ENCODE data around the gene PLEKHG5. TPM values are rescaled to one million over a fixed set of nuclear protein-coding genes. Genes with fewer than 3 reads are reported as not detected.
"Not testable (repeated sequence)": the region's sequence is repeated elsewhere in the genome, so short reads cannot be mapped to it uniquely, and the experiment has no call there.

Gene PLEKHG5
- total RNA-seq, 6 experiments from 2014 or later: 0.70 to 2.3 (median 1.5) TPM

- intact Hi-C loops (cut with DNase I): no loop called here
- ATAC-seq: no peak
- no peaks in the 10 kb centered on the region for H3K9me3 ChIP-seq
- H3K27ac ChIP-seq: no peak overlapping the region
- no peak for TF ChIP-seq CTCF (IDR thresholded peaks at IDR 0.05)
- TF ChIP-seq POLR2A (IDR thresholded peaks at IDR 0.05): no peak
- H3K4me1 ChIP-seq: peaks cover 0 to 22% (median 2%) of the 10 kb centered on the region in 4 donors
- H3K4me3 ChIP-seq: no peak overlapping the region
- DNase-seq: no peak
- 60% methylated on average over 1 of the region's 13 CpGs for WGBS (ENCODE audit: insufficient coverage, low coverage, low lambda C conversion rate, missing lambda C conversion rate)
- no peaks in the 10 kb centered on the region for H3K36me3 ChIP-seq
- peaks cover 0 to 8% of the 10 kb centered on the region in 2 donors for H3K27me3 ChIP-seq
These were observed 3.6 kb upstream of the PLEKHG5 start for GRCh38 chr1:6495041-6495441.

- TF ChIP-seq CTCF (IDR thresholded peaks at IDR 0.05): no peak
- TF ChIP-seq POLR2A (IDR thresholded peaks at IDR 0.05): no peak
- H3K27me3 ChIP-seq: peaks cover 0 to 8% of the 10 kb centered on the region in 2 donors
- no peaks in the 10 kb centered on the region for H3K36me3 ChIP-seq
- H3K4me3 ChIP-seq: no peak overlapping the region
- ATAC-seq: no peak
- 50% methylated on average over 2 of the region's 4 CpGs for WGBS (ENCODE audit: insufficient coverage, low coverage, low lambda C conversion rate, missing lambda C conversion rate)
- peaks cover 0 to 25% (median 2%) of the 10 kb centered on the region in 4 donors for H3K4me1 ChIP-seq
- no peak for DNase-seq
- H3K27ac ChIP-seq: no peak overlapping the region
- intact Hi-C loops (cut with DNase I): no loop called here
- H3K9me3 ChIP-seq: no peaks in the 10 kb centered on the region
These were observed 3.2 kb upstream of the PLEKHG5 start for GRCh38 chr1:6494627-6495026.

GRCh38 chr1:6493834-6494223, 2.4 kb upstream of the PLEKHG5 start:
- H3K9me3 ChIP-seq; H3K27ac ChIP-seq; ATAC-seq; DNase-seq; H3K36me3 ChIP-seq; H3K4me3 ChIP-seq; H3K27me3 ChIP-seq; intact Hi-C loops (cut with DNase I): not testable (repeated sequence)
- 92% methylated on average over 4 of the region's 4 CpGs for WGBS (ENCODE audit: insufficient coverage, low coverage, low lambda C conversion rate, missing lambda C conversion rate)
- peaks cover 0 to 25% (median 2%) of the 10 kb centered on the region in 4 donors for H3K4me1 ChIP-seq

GRCh38 chr1:6491966-6492365, 499 bp upstream of the PLEKHG5 start:
- no peaks in the 10 kb centered on the region for H3K9me3 ChIP-seq
- H3K4me3 ChIP-seq: no peak overlapping the region
- no peak overlapping the region for H3K27ac ChIP-seq
- peaks cover 0 to 20% (median 2%) of the 10 kb centered on the region in 4 donors for H3K4me1 ChIP-seq
- DNase-seq (no peak), ATAC-seq (no peak)
- no peaks in the 10 kb centered on the region for H3K27me3 ChIP-seq
- no peaks in the 10 kb centered on the region for H3K36me3 ChIP-seq
- intact Hi-C loops (cut with DNase I): no loop called here
- TF ChIP-seq CTCF (IDR thresholded peaks at IDR 0.05): no peak
- WGBS (ENCODE audit: insufficient coverage, low coverage, low lambda C conversion rate, missing lambda C conversion rate): 60% methylated on average over 1 of the region's 10 CpGs

- no peaks in the 10 kb centered on the region for H3K9me3 ChIP-seq
These were observed 402 bp downstream of the PLEKHG5 start for GRCh38 chr1:6491081-6491449.

More at GRCh38 chr1:6491081-6491449, 402 bp downstream of the PLEKHG5 start:
- no peak for TF ChIP-seq POLR2A (IDR thresholded peaks at IDR 0.05)
- TF ChIP-seq CTCF (IDR thresholded peaks at IDR 0.05): no peak
- ATAC-seq (no peak), DNase-seq (no peak)
- intact Hi-C loops (cut with DNase I): no loop called here
- WGBS (ENCODE audit: insufficient coverage, low coverage, low lambda C conversion rate, missing lambda C conversion rate): 14% methylated on average over 5 of the region's 6 CpGs
- no peaks in the 10 kb centered on the region for H3K27me3 ChIP-seq
- H3K4me1 ChIP-seq: peaks cover 0 to 14% (median 0%) of the 10 kb centered on the region in 4 donors
- peak overlapping the region; percentile 27 to 64 (median 47) for H3K27ac ChIP-seq
- H3K4me3 ChIP-seq: peak overlapping the region; percentile 56 to 82 (median 80)
- H3K36me3 ChIP-seq: no peaks in the 10 kb centered on the region

All from right lobe of liver (tissue), 6 donors.